GM21367 (cell line): ENCODE measurements around the gene SNX24.
"Not testable (repeated sequence)": the region's sequence is repeated elsewhere in the genome, so short reads cannot be mapped to it uniquely, and the experiment has no call there.

Source experiments
- ATAC-seq: cut with Tn5 transposase; IDR thresholded peaks from one replicate; pipeline ENCODE4 v1.9.1; 2021; ENCODE audit not compliant: unreplicated experiment

SNX24 gene

GRCh38 chr5:122845229-122846050 lies at the start of gene SNX24:
SNX24 (plus strand) TSS chr5:122845613; CDS start chr5:122845634, 21 bp downstream.
- peak; percentile 73 for ATAC-seq

- no peak for ATAC-seq
Observed at GRCh38 chr5:122805481-122805880, 39.9 kb upstream of the SNX24 start.

- ATAC-seq, result no peak
Observed at GRCh38 chr5:122810405-122810804, 35.0 kb upstream of the SNX24 start.

- ATAC-seq, result no peak
Observed at GRCh38 chr5:122815218-122815767, 30.1 kb upstream of the SNX24 start.

- no peak for ATAC-seq
Observed at GRCh38 chr5:122816756-122817155, 28.7 kb upstream of the SNX24 start.

- ATAC-seq, result no peak
Observed at GRCh38 chr5:122831984-122832383, 13.4 kb upstream of the SNX24 start.

- no peak for ATAC-seq
Observed at GRCh38 chr5:122835681-122836080, 9.7 kb upstream of the SNX24 start.

- ATAC-seq, result no peak
Observed at GRCh38 chr5:122836947-122837346, 8.5 kb upstream of the SNX24 start.

GRCh38 chr5:122839731-122840130 lies 5.7 kb upstream of the SNX24 start:
- no peak for ATAC-seq

- ATAC-seq, result no peak
Observed at GRCh38 chr5:122842016-122842580, 3.3 kb upstream of the SNX24 start.

- peak; percentile 0 for ATAC-seq
Observed at GRCh38 chr5:122844136-122844909, 1.1 kb upstream of the SNX24 start.

- peak; percentile 48 for ATAC-seq
Observed at GRCh38 chr5:122844910-122845228, 544 bp upstream of the SNX24 start.

- ATAC-seq, result no peak
Observed at GRCh38 chr5:122846051-122846550, 688 bp downstream of the SNX24 start.

GRCh38 chr5:122847687-122848081 lies 2.3 kb downstream of the SNX24 start:
- no peak for ATAC-seq

GRCh38 chr5:122849771-122850170 lies 4.4 kb downstream of the SNX24 start:
- no peak for ATAC-seq

GRCh38 chr5:122857538-122857937 lies 12.1 kb downstream of the SNX24 start:
- ATAC-seq, result not testable (repeated sequence)

GRCh38 chr5:122858451-122858850 lies 13.0 kb downstream of the SNX24 start:
- no peak for ATAC-seq

GRCh38 chr5:122863240-122863639 lies 17.8 kb downstream of the SNX24 start:
- no peak for ATAC-seq

- ATAC-seq, result no peak
Observed at GRCh38 chr5:122863721-122864120, 18.3 kb downstream of the SNX24 start.

- ATAC-seq, result no peak
Observed at GRCh38 chr5:122864400-122864799, 19.0 kb downstream of the SNX24 start.

GRCh38 chr5:122864842-122865241 lies 19.4 kb downstream of the SNX24 start:
- ATAC-seq, result no peak
